Ishikawa (cell line): ENCODE measurements around the gene ZFP3.

Source experiments
- CEBPB ChIP-seq: IDR thresholded peaks from 2 replicates; pipeline ENCODE4 v1.6.1; 2012
- CREB1 ChIP-seq: IDR thresholded peaks from 2 replicates; pipeline ENCODE4 v1.6.1; 2012; ENCODE audit warnings: low read depth
- EGR1 ChIP-seq: IDR thresholded peaks from 2 replicates; pipeline ENCODE4 v1.6.1; 2012
- EP300 ChIP-seq: IDR thresholded peaks from 2 replicates; pipeline ENCODE4 v1.6.1; 2012; ENCODE audit warnings: borderline replicate concordance
- FOXM1 ChIP-seq: IDR thresholded peaks from 2 replicates; pipeline ENCODE4 v1.6.1; 2012; ENCODE audit warnings: low read depth, borderline replicate concordance
- NFIC ChIP-seq: IDR thresholded peaks from 2 replicates; pipeline ENCODE4 v1.6.1; 2012
- RAD21 ChIP-seq: IDR thresholded peaks from 2 replicates; pipeline ENCODE4 v1.6.1; 2012; ENCODE audit warnings: low read depth
- TAF1 ChIP-seq: IDR thresholded peaks from 2 replicates; pipeline ENCODE4 v1.6.1; 2012; ENCODE audit warnings: low read depth, mild to moderate bottlenecking
- TCF12 ChIP-seq: IDR thresholded peaks from 2 replicates; pipeline ENCODE4 v1.6.1; 2012; ENCODE audit warnings: low read depth
- TEAD4 ChIP-seq: IDR thresholded peaks from 2 replicates; pipeline ENCODE4 v1.6.1; 2012
- YY1 ChIP-seq: IDR thresholded peaks from 2 replicates; pipeline ENCODE4 v1.6.1; 2012; ENCODE audit warnings: low read depth
- ZBTB7A ChIP-seq: IDR thresholded peaks from 2 replicates; pipeline ENCODE4 v1.6.1; 2012; ENCODE audit warnings: low read depth
- TF ChIP-seq, protein P1 (sequence below): IDR thresholded peaks from 2 replicates; pipeline ENCODE4 v1.6.1; 2012
- TF ChIP-seq, protein P2 (sequence below): IDR thresholded peaks from 2 replicates; pipeline ENCODE4 v1.6.1; 2012; ENCODE audit warnings: low read depth, mild to moderate bottlenecking
- TF ChIP-seq, protein P3 (sequence below): IDR thresholded peaks from 2 replicates; pipeline ENCODE4 v1.6.1; 2012

ZFP3 gene

DNA sequence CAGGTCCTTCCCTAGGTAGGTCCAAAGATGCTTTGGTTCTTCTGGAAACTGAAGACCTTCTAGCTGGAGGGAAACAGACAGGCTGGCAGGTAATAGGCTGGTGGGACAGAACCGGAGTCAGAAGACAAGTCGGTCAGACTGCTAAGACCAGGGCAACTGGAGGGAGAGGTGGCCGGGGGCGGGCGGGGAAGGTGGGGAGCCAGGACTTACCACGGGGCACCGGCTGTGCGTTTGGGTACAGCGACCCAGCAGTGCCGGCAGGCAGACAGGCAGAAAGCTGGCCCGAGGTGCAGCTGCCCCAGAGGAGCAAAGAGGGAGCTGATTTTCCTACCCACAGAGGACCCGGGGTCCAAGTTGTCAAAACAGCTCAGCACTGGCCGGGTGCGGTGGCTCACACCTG is 43.6 kb upstream of the ZFP3 start:
- TF ChIP-seq YY1 (no peak), EP300 (no peak), ZBTB7A (no peak), TAF1 (no peak), EGR1 (no peak), CEBPB (no peak)
- TF ChIP-seq, protein P1, sequence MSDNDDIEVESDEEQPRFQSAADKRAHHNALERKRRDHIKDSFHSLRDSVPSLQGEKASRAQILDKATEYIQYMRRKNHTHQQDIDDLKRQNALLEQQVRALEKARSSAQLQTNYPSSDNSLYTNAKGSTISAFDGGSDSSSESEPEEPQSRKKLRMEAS, result no peak
- TF ChIP-seq, protein P2, sequence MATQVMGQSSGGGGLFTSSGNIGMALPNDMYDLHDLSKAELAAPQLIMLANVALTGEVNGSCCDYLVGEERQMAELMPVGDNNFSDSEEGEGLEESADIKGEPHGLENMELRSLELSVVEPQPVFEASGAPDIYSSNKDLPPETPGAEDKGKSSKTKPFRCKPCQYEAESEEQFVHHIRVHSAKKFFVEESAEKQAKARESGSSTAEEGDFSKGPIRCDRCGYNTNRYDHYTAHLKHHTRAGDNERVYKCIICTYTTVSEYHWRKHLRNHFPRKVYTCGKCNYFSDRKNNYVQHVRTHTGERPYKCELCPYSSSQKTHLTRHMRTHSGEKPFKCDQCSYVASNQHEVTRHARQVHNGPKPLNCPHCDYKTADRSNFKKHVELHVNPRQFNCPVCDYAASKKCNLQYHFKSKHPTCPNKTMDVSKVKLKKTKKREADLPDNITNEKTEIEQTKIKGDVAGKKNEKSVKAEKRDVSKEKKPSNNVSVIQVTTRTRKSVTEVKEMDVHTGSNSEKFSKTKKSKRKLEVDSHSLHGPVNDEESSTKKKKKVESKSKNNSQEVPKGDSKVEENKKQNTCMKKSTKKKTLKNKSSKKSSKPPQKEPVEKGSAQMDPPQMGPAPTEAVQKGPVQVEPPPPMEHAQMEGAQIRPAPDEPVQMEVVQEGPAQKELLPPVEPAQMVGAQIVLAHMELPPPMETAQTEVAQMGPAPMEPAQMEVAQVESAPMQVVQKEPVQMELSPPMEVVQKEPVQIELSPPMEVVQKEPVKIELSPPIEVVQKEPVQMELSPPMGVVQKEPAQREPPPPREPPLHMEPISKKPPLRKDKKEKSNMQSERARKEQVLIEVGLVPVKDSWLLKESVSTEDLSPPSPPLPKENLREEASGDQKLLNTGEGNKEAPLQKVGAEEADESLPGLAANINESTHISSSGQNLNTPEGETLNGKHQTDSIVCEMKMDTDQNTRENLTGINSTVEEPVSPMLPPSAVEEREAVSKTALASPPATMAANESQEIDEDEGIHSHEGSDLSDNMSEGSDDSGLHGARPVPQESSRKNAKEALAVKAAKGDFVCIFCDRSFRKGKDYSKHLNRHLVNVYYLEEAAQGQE, result no peak

DNA sequence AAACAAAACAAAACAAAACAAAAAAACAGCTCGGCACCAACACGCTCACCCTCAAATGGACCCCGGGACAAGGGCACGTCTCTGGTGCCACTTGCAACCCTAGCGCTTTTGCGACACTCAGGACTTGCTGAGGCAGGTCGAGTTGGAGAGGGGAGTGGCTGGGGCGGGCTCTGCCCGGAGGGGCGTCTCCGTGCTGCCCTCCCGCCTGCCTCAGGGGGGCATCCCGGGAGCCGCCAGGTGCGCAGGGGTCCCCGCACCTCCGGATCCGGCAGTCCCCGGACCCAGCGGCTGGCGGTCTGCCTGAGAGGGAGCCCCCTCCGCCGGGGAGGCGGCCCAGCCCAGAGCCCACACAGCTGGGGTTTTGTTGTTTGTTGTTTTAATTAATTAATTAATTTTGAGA is 43.0 kb upstream of the ZFP3 start, which contains the start of gene SLC52A1:
Gene SLC52A1, minus strand, starts transcription at position 112 of the 400 bp plus-strand sequence. CDS start 820 bp downstream, outside the sequence.
- TF ChIP-seq FOXM1 (no peak), TEAD4 (no peak), TCF12 (no peak), ZBTB7A (no peak), CEBPB (no peak), NFIC (no peak), TAF1 (no peak), CREB1 (no peak), EP300 (no peak), RAD21 (no peak), EGR1 (no peak), YY1 (no peak)
- TF ChIP-seq, protein P2, result no peak
- TF ChIP-seq, protein P3, sequence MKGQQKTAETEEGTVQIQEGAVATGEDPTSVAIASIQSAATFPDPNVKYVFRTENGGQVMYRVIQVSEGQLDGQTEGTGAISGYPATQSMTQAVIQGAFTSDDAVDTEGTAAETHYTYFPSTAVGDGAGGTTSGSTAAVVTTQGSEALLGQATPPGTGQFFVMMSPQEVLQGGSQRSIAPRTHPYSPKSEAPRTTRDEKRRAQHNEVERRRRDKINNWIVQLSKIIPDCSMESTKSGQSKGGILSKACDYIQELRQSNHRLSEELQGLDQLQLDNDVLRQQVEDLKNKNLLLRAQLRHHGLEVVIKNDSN, result no peak
- TF ChIP-seq, protein P1, result no peak

DNA sequence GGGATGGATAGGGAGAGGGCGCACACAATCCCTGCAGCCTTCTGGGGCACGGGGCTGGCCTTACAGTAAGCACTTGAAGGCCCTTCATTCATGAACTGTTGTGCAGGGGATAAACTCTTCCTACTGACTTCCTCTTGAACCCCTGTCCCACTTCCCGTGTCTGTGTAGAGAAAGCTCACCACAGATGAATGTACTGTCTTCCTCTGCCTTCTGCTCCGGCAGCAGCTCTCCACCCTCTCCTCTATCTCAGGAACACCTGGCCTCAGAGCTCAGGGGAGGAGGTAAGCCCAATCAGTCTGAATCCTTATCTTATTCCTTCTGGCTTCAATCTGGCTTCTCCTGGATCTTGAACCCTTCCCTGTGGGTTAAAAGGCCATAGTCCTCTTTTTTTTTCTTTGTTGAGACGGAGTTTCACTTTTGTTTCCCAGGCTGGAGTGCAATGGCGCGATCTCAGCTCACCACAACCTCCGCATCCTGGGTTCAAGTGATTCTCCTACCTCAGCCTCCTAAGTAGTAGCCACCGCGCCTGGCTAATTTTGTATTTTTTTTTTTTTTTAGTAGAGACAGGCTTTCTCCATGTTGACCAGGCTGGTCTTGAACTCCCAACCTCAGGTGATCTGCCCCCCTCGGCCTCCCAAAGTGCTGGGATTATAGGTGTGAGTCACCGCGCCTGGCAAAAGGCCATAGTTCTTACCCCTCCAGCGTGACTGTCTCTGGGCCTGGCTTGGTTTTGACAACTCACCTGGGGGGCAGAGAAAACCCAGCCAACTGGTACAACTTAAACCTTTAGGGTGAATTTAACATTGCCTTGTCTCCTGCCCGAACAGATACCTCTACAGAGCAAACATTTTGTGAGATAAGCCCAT is 35.9 kb upstream of the ZFP3 start:
- TF ChIP-seq YY1 (no peak), EP300 (no peak), ZBTB7A (no peak), RAD21 (no peak), TAF1 (no peak), NFIC (no peak), FOXM1 (no peak), TCF12 (no peak)
- TF ChIP-seq, protein P2, result no peak
- TF ChIP-seq, protein P1, result no peak
- TF ChIP-seq, protein P3, result no peak

DNA sequence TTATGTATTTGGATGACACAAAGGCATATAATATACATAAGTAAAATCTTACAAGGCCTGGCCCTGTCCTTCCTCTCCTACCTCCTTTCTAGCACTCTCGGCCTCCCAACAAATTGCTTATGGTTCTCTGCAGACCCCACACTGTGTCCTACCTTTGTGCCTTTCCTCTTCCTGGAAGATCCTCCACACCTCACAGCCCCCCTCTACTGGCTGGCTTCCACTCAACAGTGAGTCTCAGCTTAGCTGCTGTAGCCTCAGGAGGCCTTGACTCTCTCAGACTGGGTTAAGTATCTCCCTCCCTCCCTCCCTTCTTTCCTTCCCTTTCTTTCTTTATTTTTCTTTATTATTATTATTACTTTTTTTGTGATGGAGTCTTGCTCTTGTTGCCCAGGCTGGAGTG is 34.7 kb upstream of the ZFP3 start:
- TF ChIP-seq ZBTB7A (no peak), EP300 (no peak), TEAD4 (no peak), CEBPB (no peak), NFIC (no peak)
